ENCODE data around the gene EXT2. TPM values are rescaled to one million over a fixed set of nuclear protein-coding genes. Genes with fewer than 3 reads are reported as not detected.

The EXT2 gene
- total and polyA plus RNA-seq, 2 experiments from 2014 or later = 15.9 to 48.6 TPM

GRCh38 chr11:44213148-44213547 lies 117.7 kb downstream of the EXT2 start:
- Mint-ChIP-seq H3K27me3 (ENCODE audit: insufficient read depth, low read depth, poor library complexity) (no peaks in the 10 kb centered on the region), H3K36me3 (ENCODE audit: low read depth) (peaks cover 8% of the 10 kb centered on the region; the same call in 2 of the 3 replicates), H3K27ac (no peak overlapping the region), H3K4me1 (no peaks in the 10 kb centered on the region), H3K9me3 (peaks cover 8% of the 10 kb centered on the region; the same call in 2 of the 3 replicates), H3K4me3 (no peak overlapping the region)
- H3K4me2 ChIP-seq = no peak overlapping the region
- H3K4me1 ChIP-seq (ENCODE audit: insufficient read depth) = no peaks in the 10 kb centered on the region
- no peaks in the 10 kb centered on the region for H3F3A ChIP-seq (replicated peaks; ENCODE audit: low read depth)
- ATAC-seq = no peak
- H3K79me2 ChIP-seq (replicated peaks; ENCODE audit: insufficient read depth) = no peaks in the 10 kb centered on the region
- no peaks in the 10 kb centered on the region for H3K36me3 ChIP-seq (ENCODE audit: insufficient read depth)
- no peak for DNase-seq (ENCODE audit: low spot score)
- no peaks in the 10 kb centered on the region for H3K27me3 ChIP-seq (ENCODE audit: insufficient read depth)
- no peak overlapping the region for H2AFZ ChIP-seq
- no peak overlapping the region for H3K27ac ChIP-seq (ENCODE audit: low read depth)
- no peaks in the 10 kb centered on the region for H3K9me2 ChIP-seq (ENCODE audit: insufficient read depth)
- no peak for TF ChIP-seq CREB1 (CRISPR knock-in tag; IDR thresholded peaks at IDR 0.05; ENCODE audit: low read depth)
- no peak for TF ChIP-seq ZNF114 (CRISPR knock-in tag; IDR thresholded peaks at IDR 0.05)
- TF ChIP-seq, protein P1, sequence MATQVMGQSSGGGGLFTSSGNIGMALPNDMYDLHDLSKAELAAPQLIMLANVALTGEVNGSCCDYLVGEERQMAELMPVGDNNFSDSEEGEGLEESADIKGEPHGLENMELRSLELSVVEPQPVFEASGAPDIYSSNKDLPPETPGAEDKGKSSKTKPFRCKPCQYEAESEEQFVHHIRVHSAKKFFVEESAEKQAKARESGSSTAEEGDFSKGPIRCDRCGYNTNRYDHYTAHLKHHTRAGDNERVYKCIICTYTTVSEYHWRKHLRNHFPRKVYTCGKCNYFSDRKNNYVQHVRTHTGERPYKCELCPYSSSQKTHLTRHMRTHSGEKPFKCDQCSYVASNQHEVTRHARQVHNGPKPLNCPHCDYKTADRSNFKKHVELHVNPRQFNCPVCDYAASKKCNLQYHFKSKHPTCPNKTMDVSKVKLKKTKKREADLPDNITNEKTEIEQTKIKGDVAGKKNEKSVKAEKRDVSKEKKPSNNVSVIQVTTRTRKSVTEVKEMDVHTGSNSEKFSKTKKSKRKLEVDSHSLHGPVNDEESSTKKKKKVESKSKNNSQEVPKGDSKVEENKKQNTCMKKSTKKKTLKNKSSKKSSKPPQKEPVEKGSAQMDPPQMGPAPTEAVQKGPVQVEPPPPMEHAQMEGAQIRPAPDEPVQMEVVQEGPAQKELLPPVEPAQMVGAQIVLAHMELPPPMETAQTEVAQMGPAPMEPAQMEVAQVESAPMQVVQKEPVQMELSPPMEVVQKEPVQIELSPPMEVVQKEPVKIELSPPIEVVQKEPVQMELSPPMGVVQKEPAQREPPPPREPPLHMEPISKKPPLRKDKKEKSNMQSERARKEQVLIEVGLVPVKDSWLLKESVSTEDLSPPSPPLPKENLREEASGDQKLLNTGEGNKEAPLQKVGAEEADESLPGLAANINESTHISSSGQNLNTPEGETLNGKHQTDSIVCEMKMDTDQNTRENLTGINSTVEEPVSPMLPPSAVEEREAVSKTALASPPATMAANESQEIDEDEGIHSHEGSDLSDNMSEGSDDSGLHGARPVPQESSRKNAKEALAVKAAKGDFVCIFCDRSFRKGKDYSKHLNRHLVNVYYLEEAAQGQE (IDR thresholded peaks at IDR 0.05; ENCODE audit: unreplicated experiment) = no peak
- TF ChIP-seq, protein P2, sequence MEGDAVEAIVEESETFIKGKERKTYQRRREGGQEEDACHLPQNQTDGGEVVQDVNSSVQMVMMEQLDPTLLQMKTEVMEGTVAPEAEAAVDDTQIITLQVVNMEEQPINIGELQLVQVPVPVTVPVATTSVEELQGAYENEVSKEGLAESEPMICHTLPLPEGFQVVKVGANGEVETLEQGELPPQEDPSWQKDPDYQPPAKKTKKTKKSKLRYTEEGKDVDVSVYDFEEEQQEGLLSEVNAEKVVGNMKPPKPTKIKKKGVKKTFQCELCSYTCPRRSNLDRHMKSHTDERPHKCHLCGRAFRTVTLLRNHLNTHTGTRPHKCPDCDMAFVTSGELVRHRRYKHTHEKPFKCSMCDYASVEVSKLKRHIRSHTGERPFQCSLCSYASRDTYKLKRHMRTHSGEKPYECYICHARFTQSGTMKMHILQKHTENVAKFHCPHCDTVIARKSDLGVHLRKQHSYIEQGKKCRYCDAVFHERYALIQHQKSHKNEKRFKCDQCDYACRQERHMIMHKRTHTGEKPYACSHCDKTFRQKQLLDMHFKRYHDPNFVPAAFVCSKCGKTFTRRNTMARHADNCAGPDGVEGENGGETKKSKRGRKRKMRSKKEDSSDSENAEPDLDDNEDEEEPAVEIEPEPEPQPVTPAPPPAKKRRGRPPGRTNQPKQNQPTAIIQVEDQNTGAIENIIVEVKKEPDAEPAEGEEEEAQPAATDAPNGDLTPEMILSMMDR (conservative IDR thresholded peaks at IDR 0.05; ENCODE audit: low read depth in 2 of 2) = no peak
- TF ChIP-seq POLR2AphosphoS5 (IDR thresholded peaks at IDR 0.05; ENCODE audit: low read depth) = no peak
- no peaks in the 10 kb centered on the region for H4K20me1 ChIP-seq (replicated peaks; ENCODE audit: insufficient read depth)
- H3K4me3 ChIP-seq = no peak overlapping the region

DNA sequence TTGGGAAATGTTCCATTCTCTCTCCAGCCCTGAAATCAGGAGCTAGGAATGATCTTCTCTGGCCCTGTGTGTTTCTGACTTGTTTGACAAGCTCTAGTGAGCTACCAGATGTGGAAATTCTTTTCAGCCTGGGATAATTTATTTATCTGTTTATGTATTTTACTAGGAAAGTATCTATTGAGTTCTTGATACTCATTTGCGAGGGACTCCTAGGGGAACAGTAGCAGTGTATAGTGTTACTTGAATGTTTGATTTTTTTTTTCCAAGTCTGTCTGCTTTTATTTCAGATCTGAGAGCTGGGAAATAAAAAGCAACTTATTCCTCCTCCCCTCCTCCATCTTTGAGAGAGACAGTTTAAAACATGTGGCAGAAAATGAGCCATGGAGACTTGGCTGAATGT lies 122.0 kb downstream of the EXT2 start:
- Mint-ChIP-seq H3K27ac (no peak overlapping the region), H3K27me3 (ENCODE audit: insufficient read depth, low read depth, poor library complexity) (no peaks in the 10 kb centered on the region)
- H3K9me2 ChIP-seq (ENCODE audit: insufficient read depth) = no peaks in the 10 kb centered on the region

More for the DNA sequence above, 122.0 kb downstream of the EXT2 start:
- no peak overlapping the region for H3K4me2 ChIP-seq
- no peaks in the 10 kb centered on the region for H3K4me1 ChIP-seq (ENCODE audit: insufficient read depth)
- no peak overlapping the region for H3K4me3 Mint-ChIP-seq
- H3K36me3 Mint-ChIP-seq (ENCODE audit: low read depth) = no peaks in the 10 kb centered on the region; the same call in 2 of the 3 replicates
- H3K9me3 Mint-ChIP-seq = peaks cover under 1% of the 10 kb centered on the region; the same call in 1 of the 3 replicates
- H3K36me3 ChIP-seq (ENCODE audit: insufficient read depth) = no peaks in the 10 kb centered on the region
- no peaks in the 10 kb centered on the region for H3K4me1 Mint-ChIP-seq
- no peak overlapping the region for H3K4me3 ChIP-seq
- ATAC-seq = no peak
- H4K20me1 ChIP-seq (replicated peaks; ENCODE audit: insufficient read depth) = no peaks in the 10 kb centered on the region
- H3K27ac ChIP-seq (ENCODE audit: low read depth) = no peak overlapping the region
- DNase-seq (ENCODE audit: low spot score) = no peak
- TF ChIP-seq NANOG (IDR thresholded peaks at IDR 0.05; ENCODE audit: borderline replicate concordance) (no peak), STAT1 (IDR thresholded peaks at IDR 0.05; ENCODE audit: unreplicated experiment) (no peak)
- H3K27me3 ChIP-seq (ENCODE audit: insufficient read depth) = no peaks in the 10 kb centered on the region
- H3F3A ChIP-seq (replicated peaks; ENCODE audit: low read depth) = no peaks in the 10 kb centered on the region
- no peaks in the 10 kb centered on the region for H3K79me2 ChIP-seq (replicated peaks; ENCODE audit: insufficient read depth)
- no peak overlapping the region for H2AFZ ChIP-seq
